Measurements from ENCODE around the gene CENPC. TPM values are rescaled to one million over a fixed set of nuclear protein-coding genes. Genes with fewer than 3 reads are reported as not detected.
"Not testable (repeated sequence)": the region's sequence is repeated elsewhere in the genome, so short reads cannot be mapped to it uniquely, and the experiment has no call there.

The CENPC gene
- total RNA-seq, 1 donor from 2014 or later, result 27.7 TPM

DNA sequence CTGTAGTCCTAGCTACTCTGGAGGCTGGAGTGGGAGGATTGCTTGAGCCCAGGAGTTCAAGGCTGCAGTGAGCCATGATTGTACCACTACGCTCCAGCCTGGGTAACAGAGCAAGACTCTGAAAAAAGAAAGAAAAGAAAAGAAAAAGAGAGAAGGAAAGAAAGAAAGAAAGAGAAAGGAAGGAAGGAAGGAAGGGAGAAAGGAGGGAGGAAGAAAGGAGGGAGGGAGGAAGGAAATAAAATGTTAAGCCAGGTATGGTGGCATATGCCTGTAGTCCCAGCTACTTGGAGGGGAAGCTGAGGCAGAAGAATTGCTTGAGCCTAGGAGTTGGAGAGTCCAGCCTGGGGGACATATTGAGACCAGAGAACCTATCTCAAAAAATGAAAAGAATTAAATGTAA, 25.2 kb upstream of the CENPC start:
- Mint-ChIP-seq H3K27me3 (ENCODE audit: insufficient read depth) (no peaks in the 10 kb centered on the region), H3K27ac (no peak overlapping the region), H3K4me1 (ENCODE audit: low read depth) (peaks cover 53% of the 10 kb centered on the region), H3K4me3 (peak overlapping the region; percentile 28), H3K9me3 (no peaks in the 10 kb centered on the region), H3K36me3 (ENCODE audit: low read depth) (peaks cover 40% of the 10 kb centered on the region)
- no peak for DNase-seq (ENCODE audit: low spot score)
- intact Hi-C loops (cut with micrococcal nuclease), result no loop called here

GRCh38 chr4:67568820-67569219, 23.5 kb upstream of the CENPC start:
- Mint-ChIP-seq H3K27ac (no peak overlapping the region), H3K27me3 (ENCODE audit: insufficient read depth) (no peaks in the 10 kb centered on the region), H3K4me1 (ENCODE audit: low read depth) (peaks cover 48% of the 10 kb centered on the region), H3K9me3 (no peaks in the 10 kb centered on the region), H3K36me3 (ENCODE audit: low read depth) (peaks cover 34% of the 10 kb centered on the region), H3K4me3 (no peak overlapping the region)
- intact Hi-C loops (cut with micrococcal nuclease), result no loop called here
- DNase-seq (ENCODE audit: low spot score), result no peak

DNA sequence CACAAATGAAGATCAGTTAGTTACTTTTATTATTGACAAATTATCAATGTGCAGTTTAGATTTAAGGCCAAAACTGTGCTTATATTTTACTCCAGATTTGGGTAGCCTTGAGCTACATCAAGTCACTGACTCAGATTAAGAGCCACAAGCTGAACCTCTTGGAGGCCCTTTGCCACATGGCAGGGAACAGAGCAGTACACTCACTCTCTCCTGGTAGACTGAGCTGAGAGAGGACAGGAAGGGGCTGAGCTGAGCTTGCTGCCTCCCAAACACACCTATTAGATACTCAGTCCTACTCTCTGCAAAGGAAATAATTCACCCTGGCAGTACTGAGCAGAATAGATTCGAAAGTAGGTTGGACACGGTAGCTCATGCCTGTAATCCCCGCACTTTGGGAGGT, 21.0 kb upstream of the CENPC start:
- H3K4me3 Mint-ChIP-seq, result no peak overlapping the region
- peaks cover 24% of the 10 kb centered on the region for H3K36me3 Mint-ChIP-seq (ENCODE audit: low read depth)
- no peak for DNase-seq (ENCODE audit: low spot score)
- no peaks in the 10 kb centered on the region for H3K27me3 Mint-ChIP-seq (ENCODE audit: insufficient read depth)
- intact Hi-C loops (cut with micrococcal nuclease), result loop anchor here (2.0 kb wide), 1 partner anchor 14 kb away; no protein-coding TSS in a partner anchor
- no peaks in the 10 kb centered on the region for H3K9me3 Mint-ChIP-seq
- peak overlapping the region; percentile 59 for H3K27ac Mint-ChIP-seq
- H3K4me1 Mint-ChIP-seq (ENCODE audit: low read depth), result peaks cover 32% of the 10 kb centered on the region

DNA sequence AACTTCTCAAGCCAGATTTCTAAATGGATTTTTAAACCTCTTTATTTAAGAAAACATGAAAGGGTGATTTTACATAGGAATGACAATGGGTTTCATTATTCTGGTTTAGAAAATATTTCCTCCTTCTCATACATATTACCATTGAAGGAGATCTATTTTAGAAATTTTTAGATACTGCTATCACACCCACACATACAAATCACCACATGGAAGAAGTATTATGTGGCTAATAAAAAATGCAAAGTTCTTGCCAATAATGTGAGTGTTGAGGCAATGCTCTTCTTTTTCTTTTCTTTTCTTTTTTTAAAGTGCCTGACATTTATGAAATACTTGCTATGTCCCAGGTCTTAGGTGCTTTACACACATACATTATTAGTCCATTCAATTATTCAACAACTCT, 20.0 kb upstream of the CENPC start:
- H3K27me3 Mint-ChIP-seq (ENCODE audit: insufficient read depth), result no peaks in the 10 kb centered on the region
- H3K4me3 Mint-ChIP-seq, result no peak overlapping the region
- peaks cover 39% of the 10 kb centered on the region for H3K4me1 Mint-ChIP-seq (ENCODE audit: low read depth)
- DNase-seq (ENCODE audit: low spot score), result no peak
- intact Hi-C loops (cut with micrococcal nuclease), result no loop called here
- peaks cover 23% of the 10 kb centered on the region for H3K36me3 Mint-ChIP-seq (ENCODE audit: low read depth)
- no peak overlapping the region for H3K27ac Mint-ChIP-seq
- H3K9me3 Mint-ChIP-seq, result no peaks in the 10 kb centered on the region

DNA sequence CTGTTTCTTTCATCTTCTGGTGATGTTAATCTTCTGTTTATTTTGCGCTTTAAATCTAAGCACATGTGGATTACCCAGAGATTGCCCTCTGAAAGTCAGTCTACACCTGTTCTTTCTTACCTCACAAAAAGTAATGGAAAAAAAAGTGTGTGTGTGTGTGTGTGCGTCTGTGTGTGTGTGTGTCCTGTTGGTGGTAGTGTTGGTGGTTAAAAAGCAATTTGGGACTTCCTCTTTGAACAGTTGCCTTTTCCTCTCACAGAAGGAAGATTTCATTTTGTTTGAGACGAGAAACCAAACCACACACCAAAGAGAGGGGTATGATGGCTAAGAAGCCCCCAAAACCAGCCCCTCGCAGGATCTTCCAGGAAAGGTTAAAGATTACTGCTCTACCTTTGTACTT, 13.2 kb upstream of the CENPC start, which contains the start of gene STAP1:
STAP1 (plus strand) TSS at position 235 of the 400 bp plus-strand sequence; CDS start at position 318, 83 bp downstream.
- Mint-ChIP-seq H3K4me3 (peak within 1 kb of the TSS; percentile 95), H3K4me1 (ENCODE audit: low read depth) (peaks cover 51% of the 10 kb centered on the region), H3K27ac (peak within 1 kb of the TSS; percentile 94), H3K27me3 (ENCODE audit: insufficient read depth) (no peaks in the 10 kb centered on the region), H3K9me3 (no peaks in the 10 kb centered on the region), H3K36me3 (ENCODE audit: low read depth) (peaks cover 15% of the 10 kb centered on the region)
- intact Hi-C loops (cut with micrococcal nuclease), result loop anchor here (1.0 kb wide), 1 partner anchor 13 kb away; the partner anchor contains the start of gene CENPC
- peak; percentile 42 for DNase-seq (ENCODE audit: low spot score)

- Mint-ChIP-seq H3K27me3 (ENCODE audit: insufficient read depth) (no peaks in the 10 kb centered on the region), H3K4me1 (ENCODE audit: low read depth) (peaks cover 55% of the 10 kb centered on the region)
These were observed 11.1 kb upstream of the CENPC start for GRCh38 chr4:67556436-67556835.

GRCh38 chr4:67555447-67555846, 10.1 kb upstream of the CENPC start:
- Mint-ChIP-seq H3K27me3 (ENCODE audit: insufficient read depth) (no peaks in the 10 kb centered on the region), H3K4me3 (no peak overlapping the region), H3K36me3 (ENCODE audit: low read depth) (peaks cover 3% of the 10 kb centered on the region), H3K4me1 (ENCODE audit: low read depth) (peaks cover 50% of the 10 kb centered on the region), H3K9me3 (no peaks in the 10 kb centered on the region), H3K27ac (no peak overlapping the region)
- no peak for DNase-seq (ENCODE audit: low spot score)
- intact Hi-C loops (cut with micrococcal nuclease), result no loop called here

More at GRCh38 chr4:67556436-67556835, 11.1 kb upstream of the CENPC start:
- no peak overlapping the region for H3K27ac Mint-ChIP-seq
- peaks cover 10% of the 10 kb centered on the region for H3K36me3 Mint-ChIP-seq (ENCODE audit: low read depth)
- no peaks in the 10 kb centered on the region for H3K9me3 Mint-ChIP-seq
- no peak for DNase-seq (ENCODE audit: low spot score)
- intact Hi-C loops (cut with micrococcal nuclease), result no loop called here
- no peak overlapping the region for H3K4me3 Mint-ChIP-seq

GRCh38 chr4:67554096-67554495, 8.8 kb upstream of the CENPC start:
- no peaks in the 10 kb centered on the region for H3K27me3 Mint-ChIP-seq (ENCODE audit: insufficient read depth)
- H3K4me3 Mint-ChIP-seq, result no peak overlapping the region
- H3K27ac Mint-ChIP-seq, result no peak overlapping the region
- intact Hi-C loops (cut with micrococcal nuclease), result no loop called here
- H3K36me3 Mint-ChIP-seq (ENCODE audit: low read depth), result peaks cover 2% of the 10 kb centered on the region
- no peaks in the 10 kb centered on the region for H3K9me3 Mint-ChIP-seq
- peaks cover 42% of the 10 kb centered on the region for H3K4me1 Mint-ChIP-seq (ENCODE audit: low read depth)
- DNase-seq (ENCODE audit: low spot score), result no peak

GRCh38 chr4:67552146-67552792, 7.0 kb upstream of the CENPC start:
- H3K36me3 Mint-ChIP-seq (ENCODE audit: low read depth); intact Hi-C loops (cut with micrococcal nuclease); H3K27ac Mint-ChIP-seq; DNase-seq (ENCODE audit: low spot score); H3K27me3 Mint-ChIP-seq (ENCODE audit: insufficient read depth); H3K9me3 Mint-ChIP-seq; H3K4me3 Mint-ChIP-seq: not testable (repeated sequence)
- H3K4me1 Mint-ChIP-seq (ENCODE audit: low read depth), result peaks cover 27% of the 10 kb centered on the region

DNA sequence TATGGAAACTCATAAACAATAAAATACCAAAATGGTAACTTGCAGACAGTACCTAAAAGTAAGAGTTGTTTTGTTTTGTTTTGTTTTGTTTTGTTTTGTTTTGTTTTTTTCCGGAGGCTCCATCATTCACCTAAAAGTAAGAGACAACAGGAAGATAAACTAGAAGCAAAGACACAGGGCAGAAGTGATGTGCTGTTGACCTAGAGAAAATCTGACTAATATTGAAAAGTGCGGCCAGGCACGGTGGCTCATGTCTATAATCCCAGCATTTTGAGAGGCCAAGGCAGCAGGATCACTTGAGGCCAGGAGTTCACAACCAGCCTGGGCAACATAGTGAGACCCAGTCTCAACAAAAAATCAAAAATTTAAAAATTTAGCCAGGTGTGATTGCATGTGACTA, 5.6 kb upstream of the CENPC start:
- H3K9me3 Mint-ChIP-seq, result no peaks in the 10 kb centered on the region
- H3K4me1 Mint-ChIP-seq (ENCODE audit: low read depth), result peaks cover 19% of the 10 kb centered on the region
- intact Hi-C loops (cut with micrococcal nuclease), result no loop called here
- H3K4me3 Mint-ChIP-seq, result no peak overlapping the region
- no peaks in the 10 kb centered on the region for H3K36me3 Mint-ChIP-seq (ENCODE audit: low read depth)
- H3K27me3 Mint-ChIP-seq (ENCODE audit: insufficient read depth), result no peaks in the 10 kb centered on the region
- H3K27ac Mint-ChIP-seq, result no peak overlapping the region
- DNase-seq (ENCODE audit: low spot score), result no peak

GRCh38 chr4:67550451-67550850, 5.1 kb upstream of the CENPC start:
- intact Hi-C loops (cut with micrococcal nuclease), result no loop called here

GRCh38 chr4:67549123-67549522, 3.8 kb upstream of the CENPC start:
- no peak overlapping the region for H3K4me3 Mint-ChIP-seq
- intact Hi-C loops (cut with micrococcal nuclease), result loop anchor here (1.0 kb wide), 2 partner anchors 152 to 626 kb away; partner anchors contain the start of gene UBA6
- H3K36me3 Mint-ChIP-seq (ENCODE audit: low read depth), result peaks cover 7% of the 10 kb centered on the region
- no peaks in the 10 kb centered on the region for H3K27me3 Mint-ChIP-seq (ENCODE audit: insufficient read depth)
- peaks cover 31% of the 10 kb centered on the region for H3K4me1 Mint-ChIP-seq (ENCODE audit: low read depth)
- no peaks in the 10 kb centered on the region for H3K9me3 Mint-ChIP-seq
- DNase-seq (ENCODE audit: low spot score), result no peak
- H3K27ac Mint-ChIP-seq, result no peak overlapping the region

More at GRCh38 chr4:67550451-67550850, 5.1 kb upstream of the CENPC start:
- H3K4me1 Mint-ChIP-seq (ENCODE audit: low read depth), result peaks cover 20% of the 10 kb centered on the region
- no peak overlapping the region for H3K4me3 Mint-ChIP-seq
- peaks cover under 1% of the 10 kb centered on the region for H3K36me3 Mint-ChIP-seq (ENCODE audit: low read depth)
- no peaks in the 10 kb centered on the region for H3K27me3 Mint-ChIP-seq (ENCODE audit: insufficient read depth)
- H3K9me3 Mint-ChIP-seq, result no peaks in the 10 kb centered on the region
- H3K27ac Mint-ChIP-seq, result no peak overlapping the region
- DNase-seq (ENCODE audit: low spot score), result no peak

DNA sequence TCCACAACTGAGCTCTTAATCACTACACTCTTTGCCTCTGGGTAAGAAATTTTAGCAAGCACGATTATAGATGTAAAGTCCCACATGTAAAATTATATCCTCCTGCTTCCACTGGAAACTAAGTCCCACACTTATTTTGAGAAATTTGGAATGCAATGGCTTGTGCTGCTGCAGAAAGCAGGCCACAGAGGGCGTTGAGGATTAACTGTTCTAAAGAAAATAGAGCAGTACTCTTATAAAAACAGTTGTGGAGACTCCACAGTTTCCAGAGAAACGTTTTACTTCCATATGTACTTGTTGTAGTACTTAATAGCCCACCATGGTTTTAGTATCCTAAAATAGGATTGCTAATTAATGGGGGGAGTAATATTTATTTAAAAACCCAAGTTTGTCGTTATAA, 1.7 kb upstream of the CENPC start:
- Mint-ChIP-seq H3K36me3 (ENCODE audit: low read depth) (peaks cover 18% of the 10 kb centered on the region), H3K27ac (no peak overlapping the region), H3K27me3 (ENCODE audit: insufficient read depth) (no peaks in the 10 kb centered on the region), H3K9me3 (no peaks in the 10 kb centered on the region), H3K4me3 (peak overlapping the region; percentile 32), H3K4me1 (ENCODE audit: low read depth) (peaks cover 50% of the 10 kb centered on the region)
- intact Hi-C loops (cut with micrococcal nuclease), result no loop called here
- no peak for DNase-seq (ENCODE audit: low spot score)

Data from activated T-helper 1 cell treated with anti-CD3 and anti-CD28 coated beads, Interleukin-12 subunit alpha, Interleukin-12 subunit beta, Interleukin-2, Interleukin-4 antibody, amounts not matched to agents 30 ng/mL and 10 ng/mL and 1 ng/mL, durations not matched to agents 14 hours and 24 hours and 36 hours (primary cell).